Kidney glomerular epithelial cell (primary cell): ENCODE measurements around the gene AURKAIP1.
"Not testable (repeated sequence)": the region's sequence is repeated elsewhere in the genome, so short reads cannot be mapped to it uniquely, and the experiment has no call there.

Experiments
- DNase-seq: peaks from one replicate; lab custom pipeline; 2025; lab: John Stamatoyannopoulos, UW

Gene AURKAIP1

GRCh38 chr1:1374929-1375662, at the start of gene AURKAIP1:
Gene AURKAIP1 (minus strand): TSS chr1:1375207. CDS start chr1:1374756, 451 bp downstream.
- peak; percentile 99 for DNase-seq

- DNase-seq = no peak
Observed at GRCh38 chr1:1424707-1425106, 49.7 kb upstream of the AURKAIP1 start.

GRCh38 chr1:1423245-1423597, 48.2 kb upstream of the AURKAIP1 start:
- no peak for DNase-seq

- DNase-seq = no peak
Observed at GRCh38 chr1:1422465-1423244, 47.6 kb upstream of the AURKAIP1 start.

- no peak for DNase-seq
Observed at GRCh38 chr1:1421907-1422464, 47.0 kb upstream of the AURKAIP1 start.

- DNase-seq = no peak
Observed at GRCh38 chr1:1421147-1421906, 46.3 kb upstream of the AURKAIP1 start, which contains the start of gene ANKRD65. Gene ANKRD65 (minus strand): TSS chr1:1421276. CDS start chr1:1421005, 271 bp downstream.

GRCh38 chr1:1420654-1421141, 45.7 kb upstream of the AURKAIP1 start:
- DNase-seq = no peak

- no peak for DNase-seq
Observed at GRCh38 chr1:1419813-1420653, 45.0 kb upstream of the AURKAIP1 start.

- DNase-seq = no peak
Observed at GRCh38 chr1:1419363-1419812, 44.4 kb upstream of the AURKAIP1 start.

- no peak for DNase-seq
Observed at GRCh38 chr1:1418464-1419362, 43.7 kb upstream of the AURKAIP1 start.

GRCh38 chr1:1417825-1418463, 42.9 kb upstream of the AURKAIP1 start:
- not testable (repeated sequence) for DNase-seq

GRCh38 chr1:1417396-1417795, 42.4 kb upstream of the AURKAIP1 start:
- DNase-seq = not testable (repeated sequence)

GRCh38 chr1:1415751-1416150, 40.7 kb upstream of the AURKAIP1 start:
- no peak for DNase-seq

GRCh38 chr1:1412311-1412902, 37.4 kb upstream of the AURKAIP1 start:
- not testable (repeated sequence) for DNase-seq

GRCh38 chr1:1411626-1412025, 36.6 kb upstream of the AURKAIP1 start:
- no peak for DNase-seq

GRCh38 chr1:1410238-1410637, 35.2 kb upstream of the AURKAIP1 start:
- DNase-seq = not testable (repeated sequence)

GRCh38 chr1:1407636-1408318, 32.8 kb upstream of the AURKAIP1 start:
- DNase-seq = no peak
